Measurements from ENCODE around the gene P4HA2. TPM values are rescaled to one million over a fixed set of nuclear protein-coding genes. Genes with fewer than 3 reads are reported as not detected.

P4HA2 gene
- total RNA-seq, 1 donor from 2014 or later = 304 TPM

DNA sequence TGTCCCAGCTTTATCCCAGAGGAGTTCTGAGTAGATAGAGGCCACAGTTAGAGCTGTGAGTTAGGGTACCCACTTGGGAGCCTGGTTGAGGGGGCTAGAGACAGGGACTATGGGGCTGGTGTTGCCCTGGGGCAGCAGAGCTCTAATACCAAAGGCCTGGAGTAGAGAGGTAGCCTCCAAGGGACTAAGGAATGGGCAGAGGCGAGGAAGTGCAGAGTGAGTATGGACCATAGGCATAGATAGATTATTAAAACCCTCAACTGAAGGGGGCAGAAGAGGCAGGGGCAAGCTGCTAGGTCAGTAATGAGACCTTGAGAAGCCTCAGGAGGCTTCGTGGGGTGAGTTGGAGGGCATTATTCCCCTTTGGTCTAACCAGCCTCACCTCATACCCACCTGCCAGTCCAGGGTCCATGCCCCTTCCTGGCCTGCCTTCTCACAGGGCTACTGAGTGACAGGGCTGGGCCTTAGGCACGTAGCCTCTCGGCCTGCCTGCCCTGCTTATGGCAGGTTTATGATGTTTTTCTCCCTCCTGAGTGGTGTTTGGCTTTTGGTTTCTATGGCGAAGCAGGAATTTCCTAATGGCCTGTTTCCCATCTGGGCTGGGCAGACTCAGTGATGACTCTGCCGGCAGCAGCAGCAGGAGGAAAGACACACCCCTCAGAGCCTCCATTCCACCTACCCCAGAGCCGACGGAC lies 37.8 kb upstream of the P4HA2 start:
- DNase-seq (ENCODE audit: low read depth) = peak; percentile 82

DNA sequence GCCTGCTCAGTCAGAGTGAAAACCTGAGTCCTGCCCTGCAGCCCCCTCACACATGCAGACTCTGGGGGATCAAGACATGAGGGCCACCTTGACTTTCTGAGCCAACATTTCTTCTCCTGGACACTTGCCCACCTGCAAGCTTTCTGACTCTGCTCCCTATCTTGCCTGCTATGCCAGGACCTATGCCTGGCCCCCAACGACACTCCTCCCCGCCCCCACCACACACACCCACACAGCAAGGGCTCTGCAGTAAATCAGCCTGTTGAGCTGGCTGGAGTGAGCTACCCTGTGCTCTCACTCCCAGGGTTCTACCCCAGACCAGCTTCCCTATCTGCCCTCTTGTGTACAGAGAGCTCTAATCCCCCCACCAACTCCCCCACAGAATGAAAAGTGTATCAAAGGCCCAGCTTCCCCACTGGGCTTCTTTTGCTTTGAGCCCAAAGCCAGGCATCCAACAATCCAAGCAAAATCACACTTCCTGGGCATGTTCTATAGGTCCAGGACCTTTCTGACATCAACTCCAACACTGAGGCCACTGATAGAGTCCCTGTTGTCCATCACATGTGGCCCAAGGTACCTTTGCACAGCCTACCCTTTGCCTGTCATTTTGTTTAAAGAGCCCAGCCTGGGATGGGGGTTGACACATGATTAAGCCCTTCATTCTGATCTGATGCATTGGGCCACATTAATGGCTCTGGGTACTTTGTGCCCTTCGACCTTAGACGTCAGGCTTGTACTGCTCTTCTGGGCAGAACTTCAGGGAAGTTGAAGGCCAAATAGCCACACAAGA lies 37.1 kb upstream of the P4HA2 start:
- DNase-seq (ENCODE audit: low read depth) = no peak

DNA sequence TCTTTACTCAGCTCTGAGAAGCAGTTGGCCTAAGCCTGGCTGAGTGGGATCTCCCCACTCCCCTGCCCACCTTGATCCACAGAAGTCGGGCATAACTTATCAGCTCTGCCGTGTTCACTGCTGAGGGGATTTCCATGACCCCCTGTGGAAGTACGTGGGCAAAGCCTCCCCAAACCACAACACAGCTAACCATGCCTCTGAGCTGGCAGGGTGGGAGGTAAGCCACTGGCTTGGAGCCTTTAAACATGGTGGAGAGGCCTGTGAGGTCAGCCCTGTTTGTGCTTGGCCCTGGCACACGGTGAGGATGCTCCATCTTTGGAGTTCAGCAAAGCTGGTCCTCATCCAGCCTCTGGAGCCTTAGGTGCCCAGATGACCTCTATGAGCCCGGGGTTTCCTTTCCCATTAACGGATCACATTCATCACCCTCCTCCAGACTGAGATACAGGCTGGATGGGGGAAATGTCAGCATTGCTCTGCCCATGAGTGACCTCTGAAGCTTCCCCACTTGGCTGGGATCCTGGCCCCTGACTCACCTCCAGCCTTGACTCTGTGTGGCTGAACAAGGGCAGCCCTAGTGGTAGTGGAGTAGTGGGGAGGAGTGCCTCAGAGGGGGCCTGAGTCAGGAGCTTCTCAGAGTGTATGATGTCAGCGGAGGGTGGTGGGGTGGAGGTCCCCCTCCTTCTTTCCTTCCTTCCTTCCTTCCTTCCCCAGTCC lies 36.1 kb upstream of the P4HA2 start:
- DNase-seq (ENCODE audit: low read depth) = peak; percentile 86

DNA sequence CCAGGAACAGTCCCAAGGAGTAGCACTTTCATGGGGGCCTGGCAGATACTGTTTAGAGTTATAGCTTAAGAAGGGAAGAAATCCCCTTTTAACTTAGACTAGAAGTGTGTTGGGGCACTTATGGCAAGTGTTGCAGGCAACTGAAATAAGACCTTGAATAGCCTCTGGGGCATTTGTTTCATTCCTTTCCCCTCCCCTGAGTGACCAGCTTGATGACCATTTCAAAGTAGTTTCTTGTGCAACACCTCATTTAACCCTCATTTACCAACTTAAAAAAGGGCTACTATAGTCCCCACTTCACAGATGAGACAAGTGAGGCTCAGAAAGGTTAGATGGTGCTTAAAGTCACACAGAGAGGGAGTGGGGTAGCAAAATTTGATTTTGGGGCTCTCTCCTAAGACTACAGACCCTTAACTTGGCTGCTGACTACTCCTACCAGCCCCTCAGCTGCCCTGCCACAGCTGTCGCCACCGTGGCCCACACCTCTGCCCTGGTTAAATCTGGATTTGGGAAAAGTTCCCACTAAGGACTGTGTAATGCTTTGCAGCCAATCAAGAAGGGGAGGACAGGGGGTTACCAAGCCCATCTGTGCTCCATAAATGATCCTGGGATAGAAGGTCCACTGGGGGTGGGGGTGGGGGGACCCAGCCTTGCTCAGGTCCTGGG lies 35.4 kb upstream of the P4HA2 start:
- peak; percentile 68 for DNase-seq (ENCODE audit: low read depth)

DNA sequence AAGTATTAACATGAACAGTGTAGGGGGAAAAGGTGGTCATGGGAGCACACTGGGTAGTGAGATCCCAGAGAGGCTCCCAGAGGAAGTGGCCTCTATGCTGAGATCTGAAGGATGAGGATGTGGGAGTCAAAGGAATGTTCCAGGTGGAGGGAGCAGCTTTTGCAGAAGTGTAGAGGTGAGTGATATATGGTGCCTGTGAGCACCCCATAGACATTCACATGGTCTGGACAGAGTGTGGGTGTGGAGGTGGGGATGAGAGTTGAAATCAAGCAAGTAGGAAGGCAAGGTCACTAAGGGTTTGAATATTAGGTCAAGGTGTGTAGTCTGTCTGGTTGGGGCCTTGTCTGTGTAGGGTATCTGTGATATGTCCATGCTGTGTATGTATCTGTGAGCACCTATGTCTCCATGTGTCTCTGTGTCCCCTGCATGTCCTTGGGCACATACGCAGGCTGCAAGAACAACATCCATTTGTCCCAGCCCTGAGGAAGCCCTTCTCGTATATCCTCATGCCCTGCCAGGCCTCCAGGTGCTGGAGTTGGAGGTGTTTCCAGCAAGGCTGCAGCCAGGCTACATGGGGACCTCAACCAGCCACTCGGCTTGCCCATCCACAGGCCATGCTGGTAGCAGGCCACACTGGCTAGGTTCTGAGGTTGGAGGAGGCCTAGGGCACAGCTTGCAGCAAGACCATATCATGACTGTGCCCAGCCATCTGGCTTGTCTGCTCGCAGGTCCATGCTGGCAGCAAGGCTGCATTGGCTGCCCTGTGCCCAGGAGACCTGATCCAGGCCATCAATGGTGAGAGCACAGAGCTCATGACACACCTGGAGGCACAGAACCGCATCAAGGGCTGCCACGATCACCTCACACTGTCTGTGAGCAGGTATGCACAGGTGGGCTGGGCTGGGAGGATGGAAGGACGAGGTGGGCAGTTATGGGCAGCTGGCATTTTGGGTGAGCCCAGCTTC lies 34.5 kb upstream of the P4HA2 start:
- DNase-seq (ENCODE audit: low read depth) = no peak

DNA sequence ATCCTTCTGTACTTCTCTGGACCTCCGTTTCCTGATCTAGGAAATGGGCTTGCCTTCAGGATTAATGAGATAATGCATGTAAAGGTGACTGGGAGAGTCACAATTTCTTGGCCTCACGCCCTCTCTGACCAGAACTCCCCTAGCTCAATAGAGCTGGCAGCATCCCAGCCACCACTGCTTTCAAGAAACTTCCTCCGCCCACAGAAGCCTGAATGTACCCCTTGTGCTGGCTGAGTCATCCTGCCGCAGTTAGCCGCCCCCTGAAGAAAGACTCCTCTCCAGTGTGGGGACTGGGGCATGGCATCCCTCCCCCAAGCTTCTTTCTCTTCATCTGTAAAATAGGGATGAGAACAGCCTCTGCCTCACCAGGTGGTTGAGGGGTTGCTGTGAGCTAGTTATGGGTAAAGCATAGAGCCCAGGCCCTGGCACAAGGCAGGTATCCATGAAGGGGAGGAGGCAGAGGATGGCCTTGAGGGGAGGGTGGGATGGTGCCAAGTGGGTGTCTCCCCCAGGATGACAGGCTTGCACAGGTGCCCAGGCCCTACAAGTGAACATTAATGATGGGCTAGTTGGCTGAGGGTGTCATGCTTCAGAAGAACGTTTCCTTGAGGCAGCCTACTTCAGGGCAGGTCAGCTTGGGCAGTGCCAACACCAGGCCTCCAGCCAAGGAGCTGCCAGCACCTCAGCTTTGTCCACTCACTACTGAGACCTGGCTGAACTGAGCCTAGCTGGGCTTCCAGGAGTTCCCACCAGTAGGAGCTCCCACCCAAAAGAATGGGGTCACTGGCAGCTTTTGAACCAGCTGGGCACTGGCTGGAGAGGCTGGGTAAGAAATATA lies 33.3 kb upstream of the P4HA2 start:
- peak; percentile 94 for DNase-seq (ENCODE audit: low read depth)

DNA sequence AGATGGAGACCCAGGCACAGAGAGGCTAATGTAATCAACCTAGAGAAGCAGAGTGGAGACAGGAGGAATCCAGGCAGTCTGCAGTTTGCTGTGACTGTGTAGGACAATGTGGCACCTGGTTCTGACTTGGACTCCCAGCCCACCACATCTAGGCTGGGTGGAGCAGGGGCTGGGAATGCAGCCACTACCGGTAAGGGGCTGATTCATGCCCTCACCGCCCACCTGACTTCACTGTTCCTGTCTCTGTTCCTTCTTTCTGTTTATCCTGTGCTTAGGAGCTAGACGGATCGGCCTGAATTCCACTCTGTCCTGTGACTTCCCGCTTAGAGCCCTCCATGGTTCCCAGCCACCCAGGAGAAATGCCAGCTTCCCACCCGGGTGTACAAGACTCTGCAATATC lies 32.4 kb upstream of the P4HA2 start:
- peak; percentile 49 for DNase-seq (ENCODE audit: low read depth)

DNA sequence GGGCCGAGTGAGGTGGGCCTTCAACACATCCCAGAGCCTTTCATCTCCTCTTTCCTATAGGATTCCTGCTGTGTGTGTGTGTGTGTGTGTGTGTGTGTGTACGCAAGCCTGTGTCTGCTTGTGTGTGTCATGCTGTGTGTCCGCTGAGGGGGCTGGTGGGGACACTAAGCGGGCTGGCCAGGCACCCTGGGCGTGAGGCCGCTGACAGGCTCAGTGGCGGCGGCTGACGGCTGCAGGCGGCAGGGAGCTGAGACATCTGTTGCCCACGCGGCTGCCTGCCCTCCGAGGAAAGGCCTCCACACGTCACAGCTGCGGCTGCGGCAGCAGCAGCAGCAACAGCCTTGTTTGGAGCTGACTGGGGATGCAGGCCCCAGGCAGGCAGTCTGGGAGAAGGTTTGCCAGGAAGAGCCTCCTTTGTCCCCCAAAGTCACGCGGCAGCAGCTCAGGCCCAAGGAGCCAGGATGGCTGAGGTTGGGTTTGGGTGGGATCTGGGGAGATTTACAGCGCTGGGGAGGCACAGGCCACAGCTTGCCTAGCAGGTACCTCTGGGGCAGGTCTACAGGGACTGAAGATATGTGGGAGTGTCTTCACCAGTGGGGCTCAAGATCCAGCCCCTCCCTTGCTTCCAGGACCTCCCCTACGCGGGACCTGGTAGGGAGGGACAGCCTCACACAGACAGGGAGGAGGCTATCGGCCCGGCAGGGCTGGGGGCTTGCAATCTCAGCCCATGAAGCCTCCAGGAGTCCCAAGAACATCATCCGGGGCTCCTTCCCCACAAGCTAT lies 31.6 kb upstream of the P4HA2 start:
- DNase-seq (ENCODE audit: low read depth) = peak; percentile 95

DNA sequence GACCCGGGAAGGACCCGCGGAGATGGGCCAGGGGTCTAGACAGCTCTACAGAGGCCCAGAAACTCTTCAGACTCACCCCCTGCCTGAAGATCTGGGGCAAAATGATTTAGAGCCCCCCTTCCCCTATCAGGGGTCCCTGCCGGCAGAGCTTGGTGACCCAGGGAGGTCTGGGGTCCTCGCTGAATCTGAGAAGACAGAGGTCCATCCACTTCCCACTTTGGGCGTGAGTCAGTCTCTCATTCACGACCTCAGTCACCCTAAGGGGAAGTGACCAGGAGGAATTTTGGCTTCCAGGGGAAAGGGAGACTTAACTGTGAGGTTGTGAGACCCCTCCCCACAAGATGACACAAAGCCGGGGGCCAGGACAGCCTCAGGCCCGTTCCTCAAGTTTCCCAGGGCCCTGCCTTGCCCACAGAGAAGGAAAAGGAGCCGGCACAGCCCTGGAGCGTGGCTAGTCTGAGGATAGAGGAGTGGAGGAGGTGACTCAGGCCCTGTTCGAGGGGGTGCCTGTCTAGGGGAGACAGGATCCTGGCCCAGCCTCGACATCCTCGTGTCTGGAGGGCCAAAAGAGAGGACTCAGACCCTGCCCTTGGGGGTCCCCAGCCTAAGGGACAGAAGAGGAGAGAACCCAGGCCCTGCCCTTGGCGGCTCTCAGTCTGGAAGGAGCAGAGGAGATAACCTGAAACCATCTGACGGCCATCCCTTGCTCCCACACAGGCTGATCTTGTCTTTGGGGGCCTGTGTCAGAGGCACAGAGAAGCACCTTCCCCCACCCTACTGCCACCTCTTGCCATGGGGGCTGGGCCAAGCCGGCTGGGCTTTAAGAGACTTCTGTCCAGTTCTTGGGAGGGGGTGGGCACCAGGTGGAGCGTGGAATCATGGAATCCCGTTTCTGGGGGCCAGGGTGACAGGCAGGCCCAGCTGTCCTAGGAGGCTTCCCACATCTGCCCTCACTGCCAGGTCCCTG lies 30.7 kb upstream of the P4HA2 start:
- DNase-seq (ENCODE audit: low read depth) = peak; percentile 92

DNA sequence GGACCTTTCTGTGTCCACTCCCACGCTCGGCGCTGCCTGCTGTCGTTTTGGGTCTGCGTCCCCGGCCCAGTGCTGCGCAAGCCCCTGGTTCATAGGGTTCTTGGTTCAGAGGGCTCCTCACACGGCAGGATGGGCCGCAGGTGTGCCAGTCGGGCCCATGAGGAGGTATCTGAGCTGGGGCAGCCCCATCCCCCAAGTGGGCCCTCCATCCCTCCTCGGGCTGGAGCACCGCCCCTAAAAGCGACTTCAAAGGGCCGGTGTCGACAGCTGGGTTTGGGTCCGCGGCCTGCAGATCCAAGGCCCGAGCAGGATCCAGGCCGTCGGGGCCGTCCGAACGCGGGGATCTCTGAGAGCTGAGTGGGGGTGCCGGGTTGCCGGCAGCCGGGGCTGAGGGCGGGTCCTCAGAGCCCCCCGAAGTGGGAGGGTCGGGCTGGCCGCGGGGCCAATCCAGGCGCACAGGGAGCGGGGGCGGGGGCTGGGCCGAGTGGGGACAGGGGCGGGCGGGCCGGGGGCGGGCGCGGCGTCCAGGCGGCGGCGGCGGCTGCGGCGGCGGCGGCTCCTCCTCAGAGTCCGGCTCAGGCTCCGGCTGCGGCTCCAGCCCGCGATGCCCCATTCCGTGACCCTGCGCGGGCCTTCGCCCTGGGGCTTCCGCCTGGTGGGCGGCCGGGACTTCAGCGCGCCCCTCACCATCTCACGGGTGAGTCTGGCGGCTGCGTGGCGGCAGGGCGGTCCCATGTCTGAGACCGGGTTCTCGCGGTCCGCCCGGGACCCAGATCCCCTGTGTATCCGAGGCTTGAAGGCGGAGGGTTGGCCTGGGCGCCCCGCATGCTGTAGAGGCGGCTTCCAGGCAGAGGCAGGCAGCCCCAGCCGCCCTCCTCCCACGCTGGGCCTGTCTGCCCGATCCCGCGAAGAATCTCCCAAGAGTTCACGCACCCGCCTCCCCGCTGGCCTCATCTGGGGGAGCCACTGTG lies 29.8 kb upstream of the P4HA2 start, which contains the start of gene PDLIM4:
PDLIM4 (plus strand) TSS at position 566 of the 971 bp plus-strand sequence; CDS start at position 605, 39 bp downstream.
- DNase-seq (ENCODE audit: low read depth) = peak; percentile 76

DNA sequence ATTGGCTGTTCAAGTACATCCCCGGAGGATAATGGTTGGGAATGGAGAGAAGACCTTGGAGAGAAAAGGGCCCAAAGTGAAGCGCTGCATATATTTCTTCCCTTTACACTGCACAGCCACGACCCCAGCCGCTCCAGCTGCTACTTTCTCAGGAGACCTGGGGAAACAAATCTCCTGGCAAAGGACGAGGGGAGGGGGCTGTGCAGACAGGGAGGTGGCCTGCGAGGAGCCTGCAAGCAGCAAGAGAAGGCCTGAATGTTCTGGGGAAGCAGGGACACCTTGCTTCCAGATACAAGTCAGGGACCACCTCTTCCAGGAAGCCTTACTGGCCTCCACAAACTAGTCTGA lies 29.1 kb upstream of the P4HA2 start:
- no peak for DNase-seq (ENCODE audit: low read depth)

DNA sequence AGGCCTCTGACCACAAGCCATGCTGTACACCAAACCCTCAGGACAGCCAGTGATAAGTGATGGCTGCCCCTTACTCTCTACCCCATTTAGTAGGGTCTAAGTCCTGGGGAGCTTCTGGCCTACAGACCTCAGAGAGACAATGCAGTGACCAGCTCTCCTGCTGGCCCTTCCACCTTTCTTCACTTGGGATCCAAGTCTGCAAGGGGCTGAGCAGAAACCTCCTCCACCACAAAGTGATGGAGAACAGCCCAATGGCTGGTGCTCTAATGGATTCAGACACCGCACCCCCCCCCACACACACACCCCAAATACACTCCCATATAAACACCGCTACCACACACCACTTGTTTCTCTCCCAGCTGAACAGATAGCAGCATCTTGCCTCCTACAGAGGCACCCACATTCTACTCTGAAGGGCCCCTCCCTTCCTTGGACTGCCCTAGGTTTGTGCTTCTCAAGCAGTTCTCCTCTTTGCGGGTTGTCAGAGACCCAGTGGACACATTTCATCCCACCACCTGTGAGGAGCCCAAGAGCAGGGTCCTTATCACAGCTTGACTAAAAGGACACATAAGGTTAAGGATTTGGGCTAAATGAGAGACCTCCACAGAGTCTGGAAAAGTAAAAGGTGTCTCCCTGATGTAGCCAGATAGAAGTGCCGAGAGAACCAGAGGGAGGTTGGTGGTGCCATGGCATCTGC lies 28.6 kb upstream of the P4HA2 start:
- DNase-seq (ENCODE audit: low read depth) = no peak

DNA sequence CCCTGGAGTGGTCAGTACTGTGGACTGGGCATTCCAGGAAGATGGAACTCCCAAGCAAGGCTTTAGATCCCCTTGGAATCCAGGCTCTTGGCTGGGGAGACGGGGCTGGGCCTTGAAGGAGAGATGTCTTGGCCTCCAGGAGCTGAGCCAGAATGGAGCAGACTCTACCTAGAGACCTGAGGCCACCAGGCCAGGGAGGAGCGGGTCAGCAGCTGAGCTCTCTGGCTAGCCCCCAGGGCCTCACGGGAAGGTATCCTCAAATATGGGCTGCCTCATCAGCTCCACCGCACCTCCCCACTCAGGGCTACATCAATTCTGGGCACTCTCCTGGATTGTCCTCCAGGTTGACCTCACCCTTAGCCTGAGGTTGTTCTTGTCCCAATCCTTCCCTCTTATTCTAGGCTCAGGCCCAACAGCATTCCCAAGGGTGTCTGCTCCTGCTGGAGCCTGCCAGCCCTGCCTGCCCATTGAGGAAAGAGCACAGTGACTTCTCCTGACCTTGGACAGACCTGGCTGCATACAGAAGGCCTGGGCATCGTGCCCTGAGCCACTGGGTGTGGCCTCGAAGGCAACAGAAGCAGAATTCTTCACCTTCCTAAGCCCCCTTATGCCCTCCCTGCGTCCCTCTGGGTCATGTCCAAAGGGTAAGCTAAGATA lies 26.8 kb upstream of the P4HA2 start:
- DNase-seq (ENCODE audit: low read depth) = peak; percentile 53

DNA sequence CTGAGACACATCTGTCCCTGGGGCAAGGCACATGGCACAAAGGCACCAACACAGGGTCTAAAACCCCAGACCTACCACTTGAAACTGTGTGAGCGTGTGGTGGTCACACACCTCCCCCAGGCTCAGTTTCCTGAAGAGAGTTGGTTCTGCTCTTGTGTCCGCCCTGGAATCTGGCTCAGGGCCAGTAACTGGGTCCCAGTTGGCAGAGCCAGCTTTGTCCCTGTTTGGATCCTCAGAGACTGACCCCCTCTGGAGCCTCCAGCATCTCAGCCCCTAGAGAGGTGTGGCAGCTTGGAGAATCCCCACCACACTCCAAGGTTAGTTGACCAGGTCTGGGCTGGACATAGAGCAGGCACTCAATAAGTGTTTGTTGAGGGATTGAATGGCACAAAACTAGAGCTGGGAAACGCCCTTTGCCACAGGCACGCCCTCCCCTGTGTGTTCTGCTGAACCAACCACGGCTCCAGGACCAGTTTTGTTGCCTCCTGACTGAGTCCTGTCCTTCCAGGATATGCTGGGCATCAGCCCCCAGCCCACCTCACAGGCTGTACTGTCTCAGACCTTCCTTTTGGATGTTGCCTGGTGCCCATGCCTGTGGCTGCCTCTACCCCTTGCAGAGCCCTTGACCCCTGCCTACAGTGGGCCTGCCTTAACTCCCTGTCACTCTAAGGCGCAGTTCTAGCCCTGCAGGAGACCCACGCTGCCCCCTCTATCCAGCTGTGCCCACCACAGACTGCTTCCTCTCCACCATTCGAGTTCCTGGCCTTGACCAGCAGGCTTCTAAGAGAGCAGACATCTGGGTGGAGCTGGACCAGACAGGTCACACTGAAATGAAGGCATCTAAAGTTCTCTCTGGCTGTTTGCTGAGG lies 26.0 kb upstream of the P4HA2 start:
- DNase-seq (ENCODE audit: low read depth) = no peak
